WTC11 (cell line): Measurements from ENCODE around the gene INHA. TPM values are rescaled to one million over a fixed set of nuclear protein-coding genes. Genes with fewer than 3 reads are reported as not detected.

Source experiments
- ATAC-seq: fragments of 200-7000 bp; cut with Tn5 transposase; 2 replicates; pipeline ENCODE4 v1.10.0; 2021; ENCODE audit warnings: mild to moderate bottlenecking, moderate library complexity
- CTCF ChIA-PET: fragments of 300-600 bp; sonication (Branson Sonifier 250); formaldehyde crosslinking; loops from one replicate; lab custom pipeline; 2021; ENCODE audit warnings: antibody characterized with exemption; lab: Charles Lee
- POLR2A ChIA-PET: fragments of 350-600 bp; sonication (Branson Sonifier 250); formaldehyde crosslinking; loops from one replicate; lab custom pipeline; 2021; ENCODE audit warnings: antibody characterized with exemption; lab: Charles Lee
- DNase-seq: peaks from one replicate; pipeline ENCODE4 v3.0.0; 2021; ENCODE audit warnings: low spot score
- H3K27ac Mint-ChIP-seq: 2 replicates; pipeline ENCODE4 v1.8.0; 2021; ENCODE audit warnings: mixed read lengths
- H3K27me3 Mint-ChIP-seq: 2 replicates; pipeline ENCODE4 v1.8.0; 2021; ENCODE audit warnings: low read depth, mild to moderate bottlenecking, moderate library complexity, mixed read lengths
- H3K36me3 Mint-ChIP-seq: 2 replicates; pipeline ENCODE4 v1.8.0; 2021; ENCODE audit warnings: mixed read lengths
- H3K4me1 Mint-ChIP-seq: 2 replicates; pipeline ENCODE4 v1.8.0; 2022; ENCODE audit warnings: mixed read lengths
- H3K4me3 Mint-ChIP-seq: 2 replicates; pipeline ENCODE4 v1.8.0; 2021; ENCODE audit warnings: mild to moderate bottlenecking, moderate library complexity, mixed read lengths
- H3K9me3 Mint-ChIP-seq: 2 replicates; pipeline ENCODE4 v1.8.0; 2021; ENCODE audit warnings: mixed read lengths
- GTF2I ChIP-seq: fragments of 250-450 bp; sonication (Bioruptor Pico); conservative IDR thresholded peaks from 2 replicates; pipeline ENCODE4 v1.4.0; 2021; ENCODE audit warnings: mild to moderate bottlenecking
- NFYB ChIP-seq: sonication (generic); formaldehyde crosslinking; conservative IDR thresholded peaks from 2 replicates; pipeline ENCODE4 v1.8.0; 2022; ENCODE audit warnings: low read depth, missing genetic modification reagents
- RELA ChIP-seq: sonication (generic); formaldehyde crosslinking; IDR thresholded peaks from 2 replicates; pipeline ENCODE4 v1.8.1; 2022; ENCODE audit warnings: missing genetic modification reagents, mild to moderate bottlenecking, borderline replicate concordance
- SP1 ChIP-seq: sonication (generic); formaldehyde crosslinking; conservative IDR thresholded peaks from 2 replicates; pipeline ENCODE4 v1.8.1; 2022; ENCODE audit warnings: missing genetic modification reagents
- TEAD4 ChIP-seq: sonication (generic); formaldehyde crosslinking; IDR thresholded peaks from 2 replicates; pipeline ENCODE4 v1.8.0; 2022; ENCODE audit warnings: mild to moderate bottlenecking, missing genetic modification reagents
- ZNF423 ChIP-seq: fragments of 250-450 bp; sonication (Bioruptor Pico); IDR thresholded peaks from 2 replicates; pipeline ENCODE4 v2.1.2; 2022; ENCODE audit warnings: mild to moderate bottlenecking, moderate library complexity
- total RNA-seq: library from RNA; stranded (reverse); gene quantifications from 3 replicates; pipeline ENCODE4 v1.2.3, GENCODE V29; 2021
- TF ChIP-seq, protein P1 (sequence below): sonication (generic); formaldehyde crosslinking; IDR thresholded peaks from 2 replicates; pipeline ENCODE4 v1.8.0; 2022; ENCODE audit warnings: mild to moderate bottlenecking, missing genetic modification reagents
- TF ChIP-seq, protein P2 (sequence below): fragments of 250-450 bp; sonication (Bioruptor Pico); IDR thresholded peaks from 2 replicates; pipeline ENCODE4 v1.9.0; 2021; ENCODE audit warnings: mild to moderate bottlenecking
- TF ChIP-seq, protein P3 (sequence below): sonication (generic); formaldehyde crosslinking; IDR thresholded peaks from 2 replicates; pipeline ENCODE4 v1.8.1; 2023; ENCODE audit warnings: mild to moderate bottlenecking, missing genetic modification reagents, moderate library complexity
- TF ChIP-seq, protein P4 (sequence below): sonication (generic); formaldehyde crosslinking; conservative IDR thresholded peaks from 2 replicates; pipeline ENCODE4 v1.8.1; 2023; ENCODE audit warnings: mild to moderate bottlenecking, low read depth, missing genetic modification reagents, moderate library complexity
- TF ChIP-seq, protein P5 (sequence below): sonication (generic); formaldehyde crosslinking; IDR thresholded peaks from 2 replicates; pipeline ENCODE4 v1.8.0; 2022; ENCODE audit warnings: mild to moderate bottlenecking, missing genetic modification reagents
- TF ChIP-seq, protein P6 (sequence below): sonication (generic); formaldehyde crosslinking; IDR thresholded peaks from 2 replicates; pipeline ENCODE4 v1.8.1; 2022; ENCODE audit warnings: mild to moderate bottlenecking, missing genetic modification reagents, moderate library complexity, borderline replicate concordance
- TF ChIP-seq, protein P7 (sequence below): fragments of 200-600 bp; IDR thresholded peaks from 2 replicates; pipeline ENCODE4 v1.8.0; 2022; ENCODE audit warnings: antibody characterized with exemption
- TF ChIP-seq, protein P8 (sequence below): fragments of 250-450 bp; sonication (Bioruptor Pico); IDR thresholded peaks from 2 replicates; pipeline ENCODE4 v1.9.0; 2021; ENCODE audit warnings: mild to moderate bottlenecking, borderline replicate concordance

Gene INHA
- total RNA-seq, 1 experiment from 2014 or later: 1.4 TPM

DNA sequence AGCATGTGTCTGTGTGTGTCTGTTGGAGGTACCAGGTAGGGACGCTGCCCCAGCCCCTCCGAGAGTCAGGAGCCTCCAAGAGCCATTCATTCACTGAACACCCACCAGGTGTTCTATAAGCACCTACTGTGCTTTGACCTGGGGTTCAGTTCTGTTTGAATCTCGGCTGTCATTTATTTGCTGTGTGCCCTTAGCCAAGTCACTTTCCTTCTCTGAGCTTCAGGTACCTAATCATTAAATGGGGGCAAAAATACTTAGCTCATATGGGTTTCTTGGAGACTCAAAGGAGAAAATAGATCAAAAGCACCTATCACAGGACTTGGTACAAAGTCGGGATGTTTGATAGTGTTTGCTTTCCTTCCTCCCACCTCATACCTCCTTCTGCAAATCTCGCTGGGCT is 44.6 kb upstream of the INHA start:
- peaks cover 62% of the 10 kb centered on the region for H3K27me3 Mint-ChIP-seq
- TF ChIP-seq, protein P1, sequence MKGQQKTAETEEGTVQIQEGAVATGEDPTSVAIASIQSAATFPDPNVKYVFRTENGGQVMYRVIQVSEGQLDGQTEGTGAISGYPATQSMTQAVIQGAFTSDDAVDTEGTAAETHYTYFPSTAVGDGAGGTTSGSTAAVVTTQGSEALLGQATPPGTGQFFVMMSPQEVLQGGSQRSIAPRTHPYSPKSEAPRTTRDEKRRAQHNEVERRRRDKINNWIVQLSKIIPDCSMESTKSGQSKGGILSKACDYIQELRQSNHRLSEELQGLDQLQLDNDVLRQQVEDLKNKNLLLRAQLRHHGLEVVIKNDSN (CRISPR knock-in tag): no peak
- no peak for TF ChIP-seq RELA
- TF ChIP-seq, protein P2, sequence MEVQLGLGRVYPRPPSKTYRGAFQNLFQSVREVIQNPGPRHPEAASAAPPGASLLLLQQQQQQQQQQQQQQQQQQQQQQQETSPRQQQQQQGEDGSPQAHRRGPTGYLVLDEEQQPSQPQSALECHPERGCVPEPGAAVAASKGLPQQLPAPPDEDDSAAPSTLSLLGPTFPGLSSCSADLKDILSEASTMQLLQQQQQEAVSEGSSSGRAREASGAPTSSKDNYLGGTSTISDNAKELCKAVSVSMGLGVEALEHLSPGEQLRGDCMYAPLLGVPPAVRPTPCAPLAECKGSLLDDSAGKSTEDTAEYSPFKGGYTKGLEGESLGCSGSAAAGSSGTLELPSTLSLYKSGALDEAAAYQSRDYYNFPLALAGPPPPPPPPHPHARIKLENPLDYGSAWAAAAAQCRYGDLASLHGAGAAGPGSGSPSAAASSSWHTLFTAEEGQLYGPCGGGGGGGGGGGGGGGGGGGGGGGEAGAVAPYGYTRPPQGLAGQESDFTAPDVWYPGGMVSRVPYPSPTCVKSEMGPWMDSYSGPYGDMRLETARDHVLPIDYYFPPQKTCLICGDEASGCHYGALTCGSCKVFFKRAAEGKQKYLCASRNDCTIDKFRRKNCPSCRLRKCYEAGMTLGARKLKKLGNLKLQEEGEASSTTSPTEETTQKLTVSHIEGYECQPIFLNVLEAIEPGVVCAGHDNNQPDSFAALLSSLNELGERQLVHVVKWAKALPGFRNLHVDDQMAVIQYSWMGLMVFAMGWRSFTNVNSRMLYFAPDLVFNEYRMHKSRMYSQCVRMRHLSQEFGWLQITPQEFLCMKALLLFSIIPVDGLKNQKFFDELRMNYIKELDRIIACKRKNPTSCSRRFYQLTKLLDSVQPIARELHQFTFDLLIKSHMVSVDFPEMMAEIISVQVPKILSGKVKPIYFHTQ (CRISPR knock-in tag): no peak
- TF ChIP-seq, protein P3, sequence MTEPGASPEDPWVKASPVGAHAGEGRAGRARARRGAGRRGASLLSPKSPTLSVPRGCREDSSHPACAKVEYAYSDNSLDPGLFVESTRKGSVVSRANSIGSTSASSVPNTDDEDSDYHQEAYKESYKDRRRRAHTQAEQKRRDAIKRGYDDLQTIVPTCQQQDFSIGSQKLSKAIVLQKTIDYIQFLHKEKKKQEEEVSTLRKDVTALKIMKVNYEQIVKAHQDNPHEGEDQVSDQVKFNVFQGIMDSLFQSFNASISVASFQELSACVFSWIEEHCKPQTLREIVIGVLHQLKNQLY: no peak
- TF ChIP-seq TEAD4: no peak
- no peak for TF ChIP-seq NFYB
- TF ChIP-seq, protein P4, sequence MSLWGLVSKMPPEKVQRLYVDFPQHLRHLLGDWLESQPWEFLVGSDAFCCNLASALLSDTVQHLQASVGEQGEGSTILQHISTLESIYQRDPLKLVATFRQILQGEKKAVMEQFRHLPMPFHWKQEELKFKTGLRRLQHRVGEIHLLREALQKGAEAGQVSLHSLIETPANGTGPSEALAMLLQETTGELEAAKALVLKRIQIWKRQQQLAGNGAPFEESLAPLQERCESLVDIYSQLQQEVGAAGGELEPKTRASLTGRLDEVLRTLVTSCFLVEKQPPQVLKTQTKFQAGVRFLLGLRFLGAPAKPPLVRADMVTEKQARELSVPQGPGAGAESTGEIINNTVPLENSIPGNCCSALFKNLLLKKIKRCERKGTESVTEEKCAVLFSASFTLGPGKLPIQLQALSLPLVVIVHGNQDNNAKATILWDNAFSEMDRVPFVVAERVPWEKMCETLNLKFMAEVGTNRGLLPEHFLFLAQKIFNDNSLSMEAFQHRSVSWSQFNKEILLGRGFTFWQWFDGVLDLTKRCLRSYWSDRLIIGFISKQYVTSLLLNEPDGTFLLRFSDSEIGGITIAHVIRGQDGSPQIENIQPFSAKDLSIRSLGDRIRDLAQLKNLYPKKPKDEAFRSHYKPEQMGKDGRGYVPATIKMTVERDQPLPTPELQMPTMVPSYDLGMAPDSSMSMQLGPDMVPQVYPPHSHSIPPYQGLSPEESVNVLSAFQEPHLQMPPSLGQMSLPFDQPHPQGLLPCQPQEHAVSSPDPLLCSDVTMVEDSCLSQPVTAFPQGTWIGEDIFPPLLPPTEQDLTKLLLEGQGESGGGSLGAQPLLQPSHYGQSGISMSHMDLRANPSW (CRISPR knock-in tag): no peak
- TF ChIP-seq, protein P5, sequence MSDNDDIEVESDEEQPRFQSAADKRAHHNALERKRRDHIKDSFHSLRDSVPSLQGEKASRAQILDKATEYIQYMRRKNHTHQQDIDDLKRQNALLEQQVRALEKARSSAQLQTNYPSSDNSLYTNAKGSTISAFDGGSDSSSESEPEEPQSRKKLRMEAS (CRISPR knock-in tag): no peak

DNA sequence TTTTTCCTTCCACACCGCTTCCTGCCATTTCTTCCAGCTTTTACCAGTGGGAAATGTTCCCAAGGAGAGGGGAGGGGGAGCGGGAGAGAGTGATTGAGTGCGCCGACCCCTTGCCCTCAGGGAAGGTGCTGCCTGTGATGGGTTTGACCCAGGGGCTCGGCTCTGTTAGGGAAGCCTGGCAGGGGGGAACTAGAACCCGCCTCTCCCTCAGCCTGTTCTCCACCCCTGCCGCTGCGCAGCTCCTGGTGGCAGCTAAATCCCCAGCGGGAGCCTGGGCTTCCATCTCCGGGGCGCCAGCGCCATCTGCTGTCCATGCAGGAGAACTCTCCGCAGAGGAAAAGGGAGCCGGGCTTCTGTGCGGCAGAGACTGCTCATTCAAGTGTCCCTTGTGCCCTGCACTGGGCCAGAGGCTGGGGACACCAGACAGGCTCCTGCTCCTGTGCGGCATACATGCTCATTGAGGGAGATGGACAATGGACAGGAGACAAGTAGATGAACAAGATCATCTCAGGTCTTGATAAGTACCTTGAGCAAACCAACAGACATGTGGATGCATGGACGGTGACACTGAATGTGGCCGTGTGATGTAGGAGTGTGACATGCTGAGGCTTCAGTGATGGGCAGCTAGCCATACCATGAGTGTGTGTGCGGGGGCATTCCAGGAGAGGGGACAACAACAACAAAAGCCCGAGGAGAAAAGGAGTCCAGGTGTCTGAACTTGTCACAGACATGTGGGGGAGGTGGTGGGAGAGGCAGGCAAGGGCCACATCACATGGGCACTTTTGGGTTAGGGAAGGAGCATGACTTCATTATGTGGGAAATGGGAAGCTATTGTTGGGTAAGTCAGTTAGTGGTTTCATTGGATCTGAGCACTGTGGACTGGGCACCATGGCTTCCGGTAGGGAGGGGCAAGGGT is 41.8 kb upstream of the INHA start:
- Mint-ChIP-seq H3K4me3 (peak overlapping the region; percentile 60), H3K36me3 (no peaks in the 10 kb centered on the region), H3K27ac (no peak overlapping the region)
- TF ChIP-seq, protein P6, sequence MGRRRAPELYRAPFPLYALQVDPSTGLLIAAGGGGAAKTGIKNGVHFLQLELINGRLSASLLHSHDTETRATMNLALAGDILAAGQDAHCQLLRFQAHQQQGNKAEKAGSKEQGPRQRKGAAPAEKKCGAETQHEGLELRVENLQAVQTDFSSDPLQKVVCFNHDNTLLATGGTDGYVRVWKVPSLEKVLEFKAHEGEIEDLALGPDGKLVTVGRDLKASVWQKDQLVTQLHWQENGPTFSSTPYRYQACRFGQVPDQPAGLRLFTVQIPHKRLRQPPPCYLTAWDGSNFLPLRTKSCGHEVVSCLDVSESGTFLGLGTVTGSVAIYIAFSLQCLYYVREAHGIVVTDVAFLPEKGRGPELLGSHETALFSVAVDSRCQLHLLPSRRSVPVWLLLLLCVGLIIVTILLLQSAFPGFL (CRISPR knock-in tag): no peak
- peak; percentile 96 for TF ChIP-seq ZNF423
- TF ChIP-seq, protein P5 (CRISPR knock-in tag): 0 out of 2 replicates have a peak, but pooled peaks have one; percentile 34
- TF ChIP-seq SP1 (CRISPR knock-in tag): peak; percentile 31; the same call in 1 of the 2 replicates
- TF ChIP-seq GTF2I (CRISPR knock-in tag): no peak
- TF ChIP-seq, protein P7, sequence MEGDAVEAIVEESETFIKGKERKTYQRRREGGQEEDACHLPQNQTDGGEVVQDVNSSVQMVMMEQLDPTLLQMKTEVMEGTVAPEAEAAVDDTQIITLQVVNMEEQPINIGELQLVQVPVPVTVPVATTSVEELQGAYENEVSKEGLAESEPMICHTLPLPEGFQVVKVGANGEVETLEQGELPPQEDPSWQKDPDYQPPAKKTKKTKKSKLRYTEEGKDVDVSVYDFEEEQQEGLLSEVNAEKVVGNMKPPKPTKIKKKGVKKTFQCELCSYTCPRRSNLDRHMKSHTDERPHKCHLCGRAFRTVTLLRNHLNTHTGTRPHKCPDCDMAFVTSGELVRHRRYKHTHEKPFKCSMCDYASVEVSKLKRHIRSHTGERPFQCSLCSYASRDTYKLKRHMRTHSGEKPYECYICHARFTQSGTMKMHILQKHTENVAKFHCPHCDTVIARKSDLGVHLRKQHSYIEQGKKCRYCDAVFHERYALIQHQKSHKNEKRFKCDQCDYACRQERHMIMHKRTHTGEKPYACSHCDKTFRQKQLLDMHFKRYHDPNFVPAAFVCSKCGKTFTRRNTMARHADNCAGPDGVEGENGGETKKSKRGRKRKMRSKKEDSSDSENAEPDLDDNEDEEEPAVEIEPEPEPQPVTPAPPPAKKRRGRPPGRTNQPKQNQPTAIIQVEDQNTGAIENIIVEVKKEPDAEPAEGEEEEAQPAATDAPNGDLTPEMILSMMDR: peak; percentile 88
- TF ChIP-seq, protein P8, sequence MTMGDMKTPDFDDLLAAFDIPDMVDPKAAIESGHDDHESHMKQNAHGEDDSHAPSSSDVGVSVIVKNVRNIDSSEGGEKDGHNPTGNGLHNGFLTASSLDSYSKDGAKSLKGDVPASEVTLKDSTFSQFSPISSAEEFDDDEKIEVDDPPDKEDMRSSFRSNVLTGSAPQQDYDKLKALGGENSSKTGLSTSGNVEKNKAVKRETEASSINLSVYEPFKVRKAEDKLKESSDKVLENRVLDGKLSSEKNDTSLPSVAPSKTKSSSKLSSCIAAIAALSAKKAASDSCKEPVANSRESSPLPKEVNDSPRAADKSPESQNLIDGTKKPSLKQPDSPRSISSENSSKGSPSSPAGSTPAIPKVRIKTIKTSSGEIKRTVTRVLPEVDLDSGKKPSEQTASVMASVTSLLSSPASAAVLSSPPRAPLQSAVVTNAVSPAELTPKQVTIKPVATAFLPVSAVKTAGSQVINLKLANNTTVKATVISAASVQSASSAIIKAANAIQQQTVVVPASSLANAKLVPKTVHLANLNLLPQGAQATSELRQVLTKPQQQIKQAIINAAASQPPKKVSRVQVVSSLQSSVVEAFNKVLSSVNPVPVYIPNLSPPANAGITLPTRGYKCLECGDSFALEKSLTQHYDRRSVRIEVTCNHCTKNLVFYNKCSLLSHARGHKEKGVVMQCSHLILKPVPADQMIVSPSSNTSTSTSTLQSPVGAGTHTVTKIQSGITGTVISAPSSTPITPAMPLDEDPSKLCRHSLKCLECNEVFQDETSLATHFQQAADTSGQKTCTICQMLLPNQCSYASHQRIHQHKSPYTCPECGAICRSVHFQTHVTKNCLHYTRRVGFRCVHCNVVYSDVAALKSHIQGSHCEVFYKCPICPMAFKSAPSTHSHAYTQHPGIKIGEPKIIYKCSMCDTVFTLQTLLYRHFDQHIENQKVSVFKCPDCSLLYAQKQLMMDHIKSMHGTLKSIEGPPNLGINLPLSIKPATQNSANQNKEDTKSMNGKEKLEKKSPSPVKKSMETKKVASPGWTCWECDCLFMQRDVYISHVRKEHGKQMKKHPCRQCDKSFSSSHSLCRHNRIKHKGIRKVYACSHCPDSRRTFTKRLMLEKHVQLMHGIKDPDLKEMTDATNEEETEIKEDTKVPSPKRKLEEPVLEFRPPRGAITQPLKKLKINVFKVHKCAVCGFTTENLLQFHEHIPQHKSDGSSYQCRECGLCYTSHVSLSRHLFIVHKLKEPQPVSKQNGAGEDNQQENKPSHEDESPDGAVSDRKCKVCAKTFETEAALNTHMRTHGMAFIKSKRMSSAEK (CRISPR knock-in tag): no peak

More for the DNA sequence above, 44.6 kb upstream of the INHA start:
- POLR2A ChIA-PET: no interaction called here
- Mint-ChIP-seq H3K9me3 (no peaks in the 10 kb centered on the region), H3K27ac (no peak overlapping the region), H3K4me3 (no peak overlapping the region), H3K4me1 (peaks cover 48% of the 10 kb centered on the region), H3K36me3 (no peaks in the 10 kb centered on the region)
- DNase-seq (no peak), ATAC-seq (no peak)
- CTCF ChIA-PET: interaction anchor here (1.0 to 41.3 kb wide), 10 partner anchors 10 to 140 kb away, joined by 3 to 2316 read pairs (median 8); partner anchors contain the start of genes ASIC4, DNPEP, GMPPA and OBSL1

More for the DNA sequence above, 41.8 kb upstream of the INHA start:
- H3K27me3 Mint-ChIP-seq: peaks cover 56% of the 10 kb centered on the region
- DNase-seq (peak; percentile 92), ATAC-seq (peak; percentile 75)
- ChIA-PET POLR2A (interaction anchor here (1.0 to 1.1 kb wide), 2 partner anchors 21 to 143 kb away, joined by 4 read pairs; no protein-coding TSS in a partner anchor), CTCF (interaction anchor here (0.5 to 41.3 kb wide), 59 partner anchors 8 to 651 kb away, joined by 3 to 2316 read pairs (median 5); partner anchors contain the start of genes ASIC4, CHPF, DES and DNPEP)
- H3K9me3 Mint-ChIP-seq: no peaks in the 10 kb centered on the region
- H3K4me1 Mint-ChIP-seq: peaks cover 30% of the 10 kb centered on the region
